HL-60 (cell line): ENCODE data around the gene TBC1D14.

Source experiments
- DNase-seq, 2 experiments: peaks; one replicate each; pipeline ENCODE4 v3.0.0-alpha.2; 2010 to 2020; ENCODE audit warnings: low read depth in 1 of 2, low spot score in 1 of 2
- H3K27ac ChIP-seq: fragments of 250-450 bp; sonication (Bioruptor Pico); replicated peaks from 2 replicates; pipeline ENCODE4 v1.5.1; 2020; ENCODE audit warnings: mild to moderate bottlenecking, moderate library complexity
- H3K27me3 ChIP-seq: fragments of 250-450 bp; sonication (Bioruptor Pico); 2 replicates; pipeline ENCODE4 v1.5.1; 2021; ENCODE audit warnings: mild to moderate bottlenecking, moderate library complexity; ENCODE audit not compliant: insufficient read depth, poor library complexity, severe bottlenecking
- H3K4me3 ChIP-seq: replicated peaks from 2 replicates; pipeline ENCODE4 v1.5.1; 2011; ENCODE audit warnings: mild to moderate bottlenecking, control low read depth, low read length; ENCODE audit not compliant: insufficient read depth
- CTCF ChIP-seq: IDR thresholded peaks from one replicate; pipeline ENCODE4 v1.5.1; 2011; ENCODE audit warnings: low read length, control low read depth, inconsistent platforms; ENCODE audit not compliant: insufficient read depth
- GABPA ChIP-seq: IDR thresholded peaks from 2 replicates; pipeline ENCODE4 v1.6.1; 2012; ENCODE audit warnings: low read depth
- POLR2AphosphoS5 ChIP-seq: IDR thresholded peaks from 2 replicates; pipeline ENCODE4 v1.6.1; 2012; ENCODE audit warnings: low read depth
- REST ChIP-seq: IDR thresholded peaks from 2 replicates; pipeline ENCODE4 v1.6.1; 2012; ENCODE audit warnings: low read depth; ENCODE audit not compliant: insufficient replicate concordance
- SPI1 ChIP-seq: IDR thresholded peaks from 2 replicates; pipeline ENCODE4 v1.6.1; 2012; ENCODE audit warnings: low read depth, mild to moderate bottlenecking, borderline replicate concordance

The TBC1D14 gene

GRCh38 chr4:6955261-6955911 is 45.8 kb downstream of the TBC1D14 start:
- DNase-seq: no peak
- TF ChIP-seq CTCF (no peak), SPI1 (no peak), REST (no peak), GABPA (no peak), POLR2AphosphoS5 (no peak)
- Histone ChIP-seq H3K27ac (no peak overlapping the region), H3K4me3 (no peak overlapping the region), H3K27me3 (no peaks in the 10 kb centered on the region)

- Histone ChIP-seq H3K27ac (no peak overlapping the region), H3K4me3 (no peak overlapping the region), H3K27me3 (no peaks in the 10 kb centered on the region)
- DNase-seq: no peak
- TF ChIP-seq POLR2AphosphoS5 (no peak), SPI1 (no peak), REST (no peak), GABPA (no peak), CTCF (no peak)
Measured at GRCh38 chr4:6956087-6956433, 46.4 kb downstream of the TBC1D14 start.

GRCh38 chr4:6956434-6957147 is 47.0 kb downstream of the TBC1D14 start:
- H3K27ac ChIP-seq: no peak overlapping the region
- H3K27me3 ChIP-seq: no peaks in the 10 kb centered on the region
- no peak overlapping the region for H3K4me3 ChIP-seq
- TF ChIP-seq REST (no peak), CTCF (no peak), GABPA (no peak), POLR2AphosphoS5 (no peak), SPI1 (no peak)
- no peak for DNase-seq
